ENCODE data around the gene NHERF2. TPM values are rescaled to one million over a fixed set of nuclear protein-coding genes. Genes with fewer than 3 reads are reported as not detected.

NHERF2 gene
- total and polyA plus RNA-seq, 7 donors: 61.6 to 156 (median 86.8) TPM

GRCh38 chr16:2025251-2025650, 1.5 kb upstream of the NHERF2 start:
- peaks cover 0 to 5% of the 10 kb centered on the region in 2 donors for H3K36me3 ChIP-seq (ENCODE audit: insufficient read depth in 1 of 2, low read depth in 1 of 2)
- H3K27ac ChIP-seq: no peak overlapping the region
- peaks cover 24% of the 10 kb centered on the region for H3K4me1 ChIP-seq
- no peak for ATAC-seq
- DNase-seq: no peak
- WGBS, 3 donors: 88 to 95% (median 93%) methylated on average over 11 to 14 of the region's 14 CpGs
- H3K4me3 ChIP-seq: no peak overlapping the region
- TF ChIP-seq, protein P1, sequence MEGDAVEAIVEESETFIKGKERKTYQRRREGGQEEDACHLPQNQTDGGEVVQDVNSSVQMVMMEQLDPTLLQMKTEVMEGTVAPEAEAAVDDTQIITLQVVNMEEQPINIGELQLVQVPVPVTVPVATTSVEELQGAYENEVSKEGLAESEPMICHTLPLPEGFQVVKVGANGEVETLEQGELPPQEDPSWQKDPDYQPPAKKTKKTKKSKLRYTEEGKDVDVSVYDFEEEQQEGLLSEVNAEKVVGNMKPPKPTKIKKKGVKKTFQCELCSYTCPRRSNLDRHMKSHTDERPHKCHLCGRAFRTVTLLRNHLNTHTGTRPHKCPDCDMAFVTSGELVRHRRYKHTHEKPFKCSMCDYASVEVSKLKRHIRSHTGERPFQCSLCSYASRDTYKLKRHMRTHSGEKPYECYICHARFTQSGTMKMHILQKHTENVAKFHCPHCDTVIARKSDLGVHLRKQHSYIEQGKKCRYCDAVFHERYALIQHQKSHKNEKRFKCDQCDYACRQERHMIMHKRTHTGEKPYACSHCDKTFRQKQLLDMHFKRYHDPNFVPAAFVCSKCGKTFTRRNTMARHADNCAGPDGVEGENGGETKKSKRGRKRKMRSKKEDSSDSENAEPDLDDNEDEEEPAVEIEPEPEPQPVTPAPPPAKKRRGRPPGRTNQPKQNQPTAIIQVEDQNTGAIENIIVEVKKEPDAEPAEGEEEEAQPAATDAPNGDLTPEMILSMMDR (IDR thresholded peaks at IDR 0.05): no peak
- intact Hi-C loops (cut with DNase I): no loop called here
- no peaks in the 10 kb centered on the region for H3K9me3 ChIP-seq
- H3K27me3 ChIP-seq (ENCODE audit: insufficient read depth in 3 of 3, low read length in 2 of 3): peaks cover 0 to 15% (median 6%) of the 10 kb centered on the region in 3 donors

DNA sequence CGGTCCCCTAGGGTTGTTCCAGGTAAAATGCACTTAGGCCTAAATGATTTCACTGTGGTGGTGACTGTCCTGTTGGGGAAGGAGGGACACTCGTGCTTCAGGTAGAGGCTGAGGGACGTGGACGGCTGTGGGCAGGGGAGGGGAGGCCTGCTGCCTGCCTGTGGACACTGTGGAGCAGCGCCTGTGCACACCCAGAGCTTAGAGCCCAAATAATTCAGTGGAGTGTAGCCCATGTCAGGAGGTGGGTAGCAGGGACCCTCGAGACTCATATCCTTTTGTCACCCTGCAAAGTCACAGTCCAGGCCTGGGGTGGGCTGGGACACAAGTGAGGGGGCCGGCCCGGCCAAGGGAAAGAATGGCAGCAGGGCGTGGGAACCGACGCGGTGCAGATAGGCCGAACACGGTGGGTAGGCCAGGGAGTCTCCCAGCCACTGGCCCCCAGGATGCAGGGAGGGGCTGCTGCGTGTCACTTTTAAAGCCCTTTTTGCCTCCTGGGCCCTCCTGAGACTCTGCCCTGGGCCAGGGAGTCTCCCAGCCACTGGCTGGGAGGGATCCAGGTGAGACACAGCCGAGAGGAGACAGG, 733 bp upstream of the NHERF2 start:
- intact Hi-C loops (cut with DNase I): no loop called here
- no peak for DNase-seq

GRCh38 chr16:2027024-2028010, 615 bp downstream of the NHERF2 start:
- DNase-seq (no peak), ATAC-seq (no peak)
- TF ChIP-seq, protein P1 (IDR thresholded peaks at IDR 0.05): no peak
- Histone ChIP-seq H3K27ac (peak overlapping the region; percentile 67), H3K4me3 (peak overlapping the region; percentile 78), H3K36me3 (ENCODE audit: insufficient read depth in 1 of 2, low read depth in 1 of 2) (peaks cover 0 to 5% of the 10 kb centered on the region in 2 donors), H3K27me3 (ENCODE audit: insufficient read depth in 3 of 3, low read length in 2 of 3) (no peaks in the 10 kb centered on the region), H3K9me3 (no peaks in the 10 kb centered on the region), H3K4me1 (peaks cover 24% of the 10 kb centered on the region)
- 7 to 18% (median 8%) methylated on average over 39 to 76 of the region's 76 CpGs for WGBS, 3 donors
- intact Hi-C loops (cut with DNase I): loop anchor here in 1 of 2 donors (1.0 kb wide), 1 partner anchor 45 kb away; no protein-coding TSS in a partner anchor

More for the DNA sequence above, 733 bp upstream of the NHERF2 start:
- peak overlapping the region; percentile 70 for H3K27ac ChIP-seq
- peaks cover 0 to 5% of the 10 kb centered on the region in 2 donors for H3K36me3 ChIP-seq (ENCODE audit: insufficient read depth in 1 of 2, low read depth in 1 of 2)
- peaks cover 24% of the 10 kb centered on the region for H3K4me1 ChIP-seq
- TF ChIP-seq, protein P1 (IDR thresholded peaks at IDR 0.05): no peak
- no peaks in the 10 kb centered on the region for H3K9me3 ChIP-seq
- ATAC-seq: no peak
- H3K27me3 ChIP-seq (ENCODE audit: insufficient read depth in 3 of 3, low read length in 2 of 3): peaks cover 0 to 8% (median 3%) of the 10 kb centered on the region in 3 donors
- H3K4me3 ChIP-seq: peak overlapping the region; percentile 64
- 74 to 91% (median 76%) methylated on average over 16 of the region's 16 CpGs for WGBS, 3 donors

GRCh38 chr16:2028146-2028545, 1.4 kb downstream of the NHERF2 start:
- intact Hi-C loops (cut with DNase I): no loop called here
- H3K36me3 ChIP-seq (ENCODE audit: insufficient read depth in 1 of 2, low read depth in 1 of 2): peaks cover 0 to 5% of the 10 kb centered on the region in 2 donors
- TF ChIP-seq, protein P1 (IDR thresholded peaks at IDR 0.05): no peak
- no peak overlapping the region for H3K27ac ChIP-seq
- H3K4me1 ChIP-seq: peaks cover 21% of the 10 kb centered on the region
- H3K4me3 ChIP-seq: peak overlapping the region; percentile 78
- ATAC-seq: no peak
- H3K27me3 ChIP-seq (ENCODE audit: insufficient read depth in 3 of 3, low read length in 2 of 3): no peaks in the 10 kb centered on the region
- no peak for DNase-seq
- WGBS, 3 donors: 62 to 71% (median 66%) methylated on average over 3 of the region's 3 CpGs
- no peaks in the 10 kb centered on the region for H3K9me3 ChIP-seq

Measured in psoas muscle (tissue), 8 donors.